CD14-positive monocyte (primary cell): ENCODE results near the gene TMEM134. TPM values are rescaled to one million over a fixed set of nuclear protein-coding genes. Genes with fewer than 3 reads are reported as not detected.

ENCODE experiments used
- DNase-seq, 3 donors: peaks; one replicate each; pipeline ENCODE4 v3.0.0-alpha.2; 2011 to 2022
- H2AFZ ChIP-seq: 2 replicates; pipeline ENCODE4 v1.6.0; 2012; ENCODE audit warnings: mild to moderate bottlenecking, low read depth, low read length, inconsistent platforms; ENCODE audit not compliant: insufficient read depth, poor library complexity, severe bottlenecking
- H3K27ac ChIP-seq, 2 donors: 1 replicate in 1 of 2; 2 replicates in 1 of 2; pipeline ENCODE4 v1.5.1; 2012 to 2013; ENCODE audit warnings: low read length in 2 of 2, control low read depth in 1 of 2, inconsistent platforms in 1 of 2, low read depth in 1 of 2, mild to moderate bottlenecking in 1 of 2
- H3K27me3 ChIP-seq, 2 donors: one replicate each; pipeline versions ENCODE4 v1.6.0 to v1.6.1; 2011 to 2013; ENCODE audit warnings: low read length in 2 of 2; ENCODE audit not compliant: control insufficient read depth in 2 of 2, insufficient read depth in 2 of 2
- H3K36me3 ChIP-seq, 2 donors: replicated peaks in 1 of 2; 1 replicate in 1 of 2; 2 replicates in 1 of 2; pipeline versions ENCODE4 v1.5.1 to v1.6.1; 2012 to 2013; ENCODE audit warnings: low read length in 2 of 2, control low read depth in 1 of 2, inconsistent platforms in 1 of 2, mild to moderate bottlenecking in 1 of 2; ENCODE audit not compliant: insufficient read depth in 2 of 2, control insufficient read depth in 1 of 2
- H3K4me1 ChIP-seq, 2 donors: 1 replicate in 1 of 2; 2 replicates in 1 of 2; pipeline versions ENCODE4 v1.5.1 to v1.6.1; 2012 to 2013; ENCODE audit warnings: low read length in 2 of 2, control low read depth in 1 of 2, inconsistent platforms in 1 of 2, mild to moderate bottlenecking in 1 of 2, moderate library complexity in 1 of 2; ENCODE audit not compliant: insufficient read depth in 2 of 2, control insufficient read depth in 1 of 2
- H3K4me2 ChIP-seq: replicated peaks from 2 replicates; pipeline ENCODE3; 2012; ENCODE audit warnings: low read length, moderate library complexity, mild to moderate bottlenecking; ENCODE audit not compliant: poor library complexity, severe bottlenecking; ENCODE audit errors: extremely low read depth
- H3K4me3 ChIP-seq, 3 experiments: fragments of 200-600 bp in 1 of 3; sonication (generic) in 1 of 3; replicated peaks in 1 of 3; 1 replicate in 2 of 3; 2 replicates in 1 of 3; pipeline ENCODE4 v1.5.1; 2011 to 2013; ENCODE audit warnings: low read length in 3 of 3, mild to moderate bottlenecking in 3 of 3, control low read depth in 2 of 3, low read depth in 2 of 3, inconsistent platforms in 1 of 3, moderate library complexity in 1 of 3
- H3K79me2 ChIP-seq: 2 replicates; pipeline ENCODE4 v1.6.0; 2012; ENCODE audit warnings: mild to moderate bottlenecking, control low read depth, inconsistent platforms, low read length, moderate library complexity; ENCODE audit not compliant: insufficient read depth
- H3K9ac ChIP-seq: 2 replicates; pipeline ENCODE4 v1.6.0; 2017; ENCODE audit warnings: low read length, mild to moderate bottlenecking; ENCODE audit not compliant: insufficient read depth, poor library complexity, severe bottlenecking
- H3K9me3 ChIP-seq, 2 donors: replicated peaks in 1 of 2; 1 replicate in 1 of 2; 2 replicates in 1 of 2; pipeline versions ENCODE4 v1.5.1 to v1.6.1; 2012 to 2013; ENCODE audit warnings: low read length in 2 of 2, control low read depth in 1 of 2; ENCODE audit not compliant: control insufficient read depth in 1 of 2, insufficient read depth in 1 of 2
- H4K20me1 ChIP-seq: 2 replicates; pipeline ENCODE4 v1.6.0; 2012; ENCODE audit warnings: mild to moderate bottlenecking, low read length, control low read depth, moderate library complexity; ENCODE audit not compliant: insufficient read depth
- H3K27ac Mint-ChIP-seq, 7 donors: one replicate each; pipeline ENCODE4 v1.8.0; 2020; ENCODE audit warnings: mild to moderate bottlenecking in 7 of 7, mixed read lengths in 7 of 7, moderate library complexity in 6 of 7, inconsistent platforms in 2 of 7
- H3K27me3 Mint-ChIP-seq, 3 donors: one replicate each; pipeline ENCODE4 v1.8.0; 2021 to 2022; ENCODE audit warnings: low read depth in 3 of 3, mild to moderate bottlenecking in 3 of 3, mixed read lengths in 3 of 3, moderate library complexity in 3 of 3, inconsistent platforms in 1 of 3
- H3K36me3 Mint-ChIP-seq, 2 donors: one replicate each; pipeline ENCODE4 v1.8.0; 2020; ENCODE audit warnings: mixed read lengths in 2 of 2, inconsistent platforms in 1 of 2, mild to moderate bottlenecking in 1 of 2
- H3K4me1 Mint-ChIP-seq: one replicate; pipeline ENCODE4 v1.8.0; 2020; ENCODE audit warnings: mild to moderate bottlenecking, mixed read lengths
- H3K4me3 Mint-ChIP-seq, 2 donors: one replicate each; pipeline ENCODE4 v1.8.0; 2020; ENCODE audit warnings: mild to moderate bottlenecking in 2 of 2, mixed read lengths in 2 of 2, moderate library complexity in 1 of 2
- H3K9me3 Mint-ChIP-seq, 7 donors: one replicate each; pipeline ENCODE4 v1.8.0; 2020 to 2022; ENCODE audit warnings: mixed read lengths in 7 of 7, mild to moderate bottlenecking in 6 of 7, moderate library complexity in 6 of 7, inconsistent platforms in 2 of 7
- WGBS: methylation state at CpG from one replicate; pipeline ENCODE4 v1.1.5; 2013; ENCODE audit warnings: missing lambda C conversion rate; ENCODE audit not compliant: insufficient coverage; 5-methylcytosine and 5-hydroxymethylcytosine counted together
- intact Hi-C, 2 donors: fragments of 100-400 bp; cut with micrococcal nuclease; formaldehyde crosslinking; loops; one replicate each; pipeline versions ENCODE4 v1.15.0 to v1.15.1; 2023
- polyA plus RNA-seq, 3 donors: library from polyadenylated mRNA; depleted of rRNA in 1 of 3; unstranded in 2 of 3; stranded (reverse) in 1 of 3; fragments of 300-500 nt in 2 of 3; fragments of >200 nt in 1 of 3; fragmentation: Illumina TruSeq in 2 of 3; gene quantifications; 1 replicate in 2 of 3; 2 replicates in 1 of 3; pipeline ENCODE4 v1.2.3, GENCODE V29; 2012 to 2021
- TF ChIP-seq, protein P1 (sequence below): fragments of 200-600 bp; IDR thresholded peaks from one replicate; pipeline ENCODE4 v1.8.0; 2022; ENCODE audit warnings: antibody characterized with exemption, mild to moderate bottlenecking

Gene TMEM134
- polyA plus RNA-seq, 3 donors: 67.4 to 104 (median 76.8) TPM

DNA sequence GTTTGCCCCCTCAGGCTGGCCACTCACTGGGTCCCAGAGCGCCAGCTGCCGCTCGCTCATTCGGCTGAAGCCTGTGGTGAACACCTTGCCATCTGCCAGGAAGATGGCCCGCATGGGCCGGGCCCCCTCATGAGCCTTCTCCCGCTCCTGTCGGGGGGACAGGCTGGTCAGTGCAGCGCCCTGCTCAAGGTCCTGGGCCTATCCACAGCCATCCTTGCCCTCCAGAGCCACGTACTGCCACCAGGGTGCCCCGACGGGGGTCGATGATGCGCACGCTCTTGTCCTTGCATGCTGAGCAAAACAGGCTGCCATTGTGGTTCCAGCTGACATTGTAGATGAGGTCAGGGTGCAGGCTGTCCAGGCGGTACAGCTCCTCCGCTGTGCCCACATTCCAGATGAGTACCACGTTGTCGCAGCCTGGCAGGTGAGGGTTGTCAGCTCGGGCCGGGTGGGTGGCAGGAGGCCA is 27.9 kb downstream of the TMEM134 start:
- Mint-ChIP-seq H3K9me3 (no peaks in the 10 kb centered on the region), H3K4me1 (peaks cover 58% of the 10 kb centered on the region), H3K27ac (peak overlapping the region in 5 of 7 donors; percentile 11 to 77 (median 42)), H3K4me3 (no peak overlapping the region), H3K27me3 (peaks cover 1 to 3% (median 3%) of the 10 kb centered on the region in 3 donors), H3K36me3 (peaks cover 32 to 43% of the 10 kb centered on the region in 2 donors)
- no peaks in the 10 kb centered on the region for H3K27me3 ChIP-seq
- H3K79me2 ChIP-seq: no peaks in the 10 kb centered on the region
- H4K20me1 ChIP-seq: peaks cover 61% of the 10 kb centered on the region
- no peak overlapping the region for H3K4me3 ChIP-seq
- DNase-seq: no peak
- H3K27ac ChIP-seq: peak overlapping the region in 1 of 2 donors; percentile 8
- TF ChIP-seq, protein P1, sequence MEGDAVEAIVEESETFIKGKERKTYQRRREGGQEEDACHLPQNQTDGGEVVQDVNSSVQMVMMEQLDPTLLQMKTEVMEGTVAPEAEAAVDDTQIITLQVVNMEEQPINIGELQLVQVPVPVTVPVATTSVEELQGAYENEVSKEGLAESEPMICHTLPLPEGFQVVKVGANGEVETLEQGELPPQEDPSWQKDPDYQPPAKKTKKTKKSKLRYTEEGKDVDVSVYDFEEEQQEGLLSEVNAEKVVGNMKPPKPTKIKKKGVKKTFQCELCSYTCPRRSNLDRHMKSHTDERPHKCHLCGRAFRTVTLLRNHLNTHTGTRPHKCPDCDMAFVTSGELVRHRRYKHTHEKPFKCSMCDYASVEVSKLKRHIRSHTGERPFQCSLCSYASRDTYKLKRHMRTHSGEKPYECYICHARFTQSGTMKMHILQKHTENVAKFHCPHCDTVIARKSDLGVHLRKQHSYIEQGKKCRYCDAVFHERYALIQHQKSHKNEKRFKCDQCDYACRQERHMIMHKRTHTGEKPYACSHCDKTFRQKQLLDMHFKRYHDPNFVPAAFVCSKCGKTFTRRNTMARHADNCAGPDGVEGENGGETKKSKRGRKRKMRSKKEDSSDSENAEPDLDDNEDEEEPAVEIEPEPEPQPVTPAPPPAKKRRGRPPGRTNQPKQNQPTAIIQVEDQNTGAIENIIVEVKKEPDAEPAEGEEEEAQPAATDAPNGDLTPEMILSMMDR: no peak
- no peak overlapping the region for H3K9ac ChIP-seq
- intact Hi-C loops: no loop called here
- peak overlapping the region; percentile 13 for H3K4me2 ChIP-seq
- peaks cover 10 to 45% of the 10 kb centered on the region in 2 donors for H3K36me3 ChIP-seq
- H3K9me3 ChIP-seq: no peaks in the 10 kb centered on the region
- no peak overlapping the region for H2AFZ ChIP-seq
- peaks cover 35 to 69% of the 10 kb centered on the region in 2 donors for H3K4me1 ChIP-seq
- 85% methylated on average over 19 of the region's 21 CpGs for WGBS

DNA sequence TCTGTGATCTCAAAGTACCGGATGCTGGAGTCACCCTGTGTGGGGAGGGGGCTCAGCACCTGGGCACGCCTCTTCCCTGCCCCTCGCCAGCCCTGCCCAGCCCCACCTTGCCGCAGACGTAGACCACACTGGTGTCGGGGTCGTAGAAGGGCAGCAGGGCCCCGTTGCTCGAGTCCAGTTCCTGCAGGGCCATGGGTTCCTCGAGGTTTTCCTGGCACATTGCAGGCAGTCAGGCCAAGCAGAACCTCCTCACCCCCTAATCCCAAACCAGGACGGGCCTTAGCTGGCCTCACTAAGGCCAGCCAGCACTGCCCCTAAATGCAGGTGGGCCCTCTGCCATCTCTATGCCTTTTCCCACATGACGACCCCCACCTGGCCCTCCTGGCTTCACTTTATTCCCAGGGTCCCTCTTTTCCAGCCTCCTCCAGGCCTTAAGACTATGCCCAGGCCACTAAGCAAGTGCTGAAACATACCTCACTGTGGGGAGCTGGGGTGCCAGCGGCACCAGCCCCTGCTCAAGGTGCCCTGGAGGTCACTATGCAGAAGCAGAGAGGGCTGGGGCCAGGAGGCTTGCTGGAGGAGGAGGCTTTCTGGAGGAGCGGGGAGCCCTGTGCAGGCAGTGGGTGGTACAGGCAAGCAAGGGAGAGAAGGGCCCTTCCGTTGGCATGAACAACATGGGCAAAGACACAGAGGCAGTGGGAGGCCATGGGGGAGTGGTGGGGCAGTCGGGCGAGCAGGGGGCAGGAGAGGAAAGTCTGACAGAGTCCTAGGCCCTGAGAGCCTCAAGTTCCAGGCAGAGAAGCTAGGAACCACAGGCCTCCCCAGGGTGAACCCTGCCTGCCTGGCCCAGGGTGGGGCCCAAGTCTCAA is 28.6 kb downstream of the TMEM134 start:
- no peak overlapping the region for H3K4me3 Mint-ChIP-seq
- no peak overlapping the region for H3K4me3 ChIP-seq
- 64% methylated on average over 17 of the region's 17 CpGs for WGBS

More for the DNA sequence above, 28.6 kb downstream of the TMEM134 start:
- DNase-seq: no peak
- TF ChIP-seq, protein P1: no peak
- no peaks in the 10 kb centered on the region for H3K79me2 ChIP-seq
- H3K9me3 ChIP-seq: no peaks in the 10 kb centered on the region
- peak overlapping the region in 3 of 7 donors; percentile 43 to 69 (median 50) for H3K27ac Mint-ChIP-seq
- H3K4me1 ChIP-seq: peaks cover 35 to 69% of the 10 kb centered on the region in 2 donors
- H3K36me3 Mint-ChIP-seq: peaks cover 33 to 44% of the 10 kb centered on the region in 2 donors
- intact Hi-C loops: no loop called here
- peaks cover 0 to 3% (median 1%) of the 10 kb centered on the region in 3 donors for H3K27me3 Mint-ChIP-seq
- H2AFZ ChIP-seq: no peak overlapping the region
- peaks cover 10 to 51% of the 10 kb centered on the region in 2 donors for H3K36me3 ChIP-seq
- H3K4me1 Mint-ChIP-seq: peaks cover 57% of the 10 kb centered on the region
- H3K27ac ChIP-seq: peak overlapping the region in 1 of 2 donors; percentile 8
- H3K9me3 Mint-ChIP-seq: no peaks in the 10 kb centered on the region
- H3K9ac ChIP-seq: no peak overlapping the region
- H3K27me3 ChIP-seq: no peaks in the 10 kb centered on the region
- no peak overlapping the region for H3K4me2 ChIP-seq
- H4K20me1 ChIP-seq: peaks cover 67% of the 10 kb centered on the region
